Measurements from ENCODE around the gene GLS.

GLS gene

DNA sequence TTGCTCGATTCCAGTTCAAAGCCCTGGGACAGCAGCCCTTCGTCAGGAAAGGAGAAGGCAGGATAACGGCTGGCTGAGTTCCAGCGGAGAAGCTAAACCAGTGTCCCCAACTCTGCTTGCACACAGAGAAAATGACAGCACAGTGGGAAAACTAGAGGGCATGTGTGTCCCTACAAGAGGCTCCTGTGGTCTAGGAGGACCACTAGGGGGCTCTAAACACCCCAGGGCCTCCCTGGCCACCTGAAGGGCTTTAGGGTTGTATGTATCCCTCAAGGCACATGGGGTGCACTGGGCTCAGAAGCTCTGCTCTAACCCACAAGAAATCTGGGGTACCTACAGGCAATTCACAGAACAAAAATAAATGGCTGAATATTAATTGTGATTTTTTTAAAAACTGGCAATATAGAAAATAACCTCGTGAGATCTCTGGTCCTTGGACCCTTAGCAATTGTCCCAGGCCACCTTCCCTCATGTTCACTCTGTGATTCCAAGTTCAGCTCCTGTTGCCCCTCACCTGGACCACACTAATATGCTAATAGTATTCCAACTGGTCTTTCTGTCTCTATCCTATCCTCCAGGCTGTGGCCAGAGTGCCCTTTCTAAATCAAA lies 115.8 kb downstream of the GLS start:
- DNase-seq (ENCODE audit: low spot score) = peak; percentile 37
- TF ChIP-seq, protein P1, sequence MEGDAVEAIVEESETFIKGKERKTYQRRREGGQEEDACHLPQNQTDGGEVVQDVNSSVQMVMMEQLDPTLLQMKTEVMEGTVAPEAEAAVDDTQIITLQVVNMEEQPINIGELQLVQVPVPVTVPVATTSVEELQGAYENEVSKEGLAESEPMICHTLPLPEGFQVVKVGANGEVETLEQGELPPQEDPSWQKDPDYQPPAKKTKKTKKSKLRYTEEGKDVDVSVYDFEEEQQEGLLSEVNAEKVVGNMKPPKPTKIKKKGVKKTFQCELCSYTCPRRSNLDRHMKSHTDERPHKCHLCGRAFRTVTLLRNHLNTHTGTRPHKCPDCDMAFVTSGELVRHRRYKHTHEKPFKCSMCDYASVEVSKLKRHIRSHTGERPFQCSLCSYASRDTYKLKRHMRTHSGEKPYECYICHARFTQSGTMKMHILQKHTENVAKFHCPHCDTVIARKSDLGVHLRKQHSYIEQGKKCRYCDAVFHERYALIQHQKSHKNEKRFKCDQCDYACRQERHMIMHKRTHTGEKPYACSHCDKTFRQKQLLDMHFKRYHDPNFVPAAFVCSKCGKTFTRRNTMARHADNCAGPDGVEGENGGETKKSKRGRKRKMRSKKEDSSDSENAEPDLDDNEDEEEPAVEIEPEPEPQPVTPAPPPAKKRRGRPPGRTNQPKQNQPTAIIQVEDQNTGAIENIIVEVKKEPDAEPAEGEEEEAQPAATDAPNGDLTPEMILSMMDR (IDR thresholded peaks at IDR 0.05; ENCODE audit: extremely low read depth, missing control alignments) = peak; percentile 27

DNA sequence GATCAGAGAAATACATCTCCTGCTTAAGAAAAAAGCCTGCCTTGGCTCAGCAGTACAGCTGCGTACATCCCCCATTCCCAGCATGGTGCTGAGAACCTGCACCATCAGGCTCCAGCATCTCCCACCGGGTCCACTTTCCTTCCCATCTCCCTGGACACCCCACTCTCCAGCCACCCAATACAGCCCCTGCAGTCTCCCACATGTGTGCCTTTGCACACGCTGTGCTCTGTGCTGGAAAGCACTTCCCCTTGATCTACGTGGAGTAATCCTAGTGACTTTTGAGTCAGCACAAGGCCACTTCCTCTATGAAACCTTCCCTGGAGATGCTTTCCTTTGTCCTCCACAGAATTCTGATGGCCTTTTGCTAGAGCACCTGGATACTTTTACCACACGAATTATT lies 116.3 kb downstream of the GLS start:
- DNase-seq (ENCODE audit: low spot score) = no peak
- TF ChIP-seq, protein P1 (IDR thresholded peaks at IDR 0.05; ENCODE audit: extremely low read depth, missing control alignments) = no peak

DNA sequence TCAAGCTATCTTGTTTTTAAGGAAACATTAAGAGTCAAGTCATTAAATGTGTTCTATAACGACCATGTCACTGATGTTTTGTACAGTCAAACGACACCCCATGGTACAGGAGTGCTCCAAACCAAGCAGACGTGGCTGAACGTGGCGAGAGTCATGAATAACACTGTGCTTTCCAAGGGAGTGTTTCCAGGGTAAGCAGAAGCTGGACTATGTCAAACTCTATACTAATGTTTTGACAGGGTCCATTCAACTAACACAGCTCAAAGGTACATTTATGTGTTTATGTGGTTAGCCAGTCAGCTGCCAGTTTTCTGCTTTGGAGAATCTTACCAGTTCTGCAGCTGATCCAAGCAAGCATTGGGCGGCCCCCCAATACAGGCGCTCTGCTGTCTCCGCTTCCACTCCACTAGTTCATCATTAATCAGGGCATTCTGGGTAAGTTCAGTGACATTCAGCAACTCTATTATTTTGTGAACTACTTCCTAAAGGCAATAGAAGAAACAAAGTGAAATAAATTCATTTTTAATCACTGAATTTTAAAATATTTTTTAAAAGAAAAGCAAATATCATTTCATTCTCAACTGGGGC lies 117.0 kb downstream of the GLS start:
- DNase-seq (ENCODE audit: low spot score) = no peak
- TF ChIP-seq, protein P1 (IDR thresholded peaks at IDR 0.05; ENCODE audit: extremely low read depth, missing control alignments) = no peak

DNA sequence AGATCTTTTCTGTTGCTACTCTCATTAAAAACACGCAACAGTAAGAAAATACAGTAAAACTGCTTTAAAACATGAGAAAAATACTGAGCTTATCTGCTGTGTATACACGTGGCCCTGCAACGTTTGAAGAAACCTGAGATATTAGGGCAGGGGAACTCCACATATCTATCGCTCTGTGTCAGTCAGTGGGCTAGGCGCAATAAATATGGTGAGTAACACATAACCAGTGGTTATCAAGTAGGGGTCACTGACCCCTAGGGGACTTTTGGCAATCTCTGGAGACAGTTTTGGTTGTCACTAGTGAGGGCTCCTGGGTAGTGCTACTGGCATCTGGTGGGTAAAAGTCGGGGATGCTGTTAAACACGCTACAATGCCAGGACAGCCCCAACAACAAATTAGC lies 118.4 kb downstream of the GLS start:
- TF ChIP-seq, protein P1 (IDR thresholded peaks at IDR 0.05; ENCODE audit: extremely low read depth, missing control alignments) = no peak
- no peak for DNase-seq (ENCODE audit: low spot score)

DNA sequence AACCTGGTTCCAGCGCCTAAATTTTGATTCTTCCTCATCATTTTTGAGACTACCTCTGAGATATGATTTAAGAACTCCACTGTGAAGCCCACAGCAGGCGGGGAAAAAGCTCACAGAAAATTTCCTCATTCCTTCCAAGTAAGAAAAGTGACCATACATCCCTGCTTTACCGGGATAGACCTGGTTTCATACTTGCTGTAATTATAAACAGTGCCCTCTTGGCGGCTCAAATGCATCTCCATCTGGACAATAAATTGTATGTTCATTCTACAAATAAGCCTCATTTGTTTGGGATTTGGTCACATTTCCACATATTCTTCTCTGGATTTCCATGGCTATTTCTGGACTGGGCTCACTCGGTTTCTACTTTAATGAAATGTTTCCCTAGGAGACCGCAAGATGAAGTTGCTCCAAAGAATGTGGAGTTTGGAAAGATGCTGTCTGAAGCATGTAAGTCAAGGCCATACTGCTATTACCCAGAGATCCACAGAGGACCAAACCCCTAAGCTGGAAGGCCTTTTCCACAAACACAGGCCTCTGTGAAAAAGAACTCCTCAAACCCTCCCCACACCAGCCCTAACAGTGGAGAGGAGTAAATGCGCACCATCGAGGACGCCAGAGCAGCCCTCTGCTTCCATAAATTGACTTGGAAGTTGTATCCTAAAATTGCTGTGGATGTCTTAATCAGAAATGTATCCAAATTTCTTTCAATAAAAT lies 119.5 kb downstream of the GLS start:
- TF ChIP-seq, protein P1 (IDR thresholded peaks at IDR 0.05; ENCODE audit: extremely low read depth, missing control alignments) = no peak
- no peak for DNase-seq (ENCODE audit: low spot score)

DNA sequence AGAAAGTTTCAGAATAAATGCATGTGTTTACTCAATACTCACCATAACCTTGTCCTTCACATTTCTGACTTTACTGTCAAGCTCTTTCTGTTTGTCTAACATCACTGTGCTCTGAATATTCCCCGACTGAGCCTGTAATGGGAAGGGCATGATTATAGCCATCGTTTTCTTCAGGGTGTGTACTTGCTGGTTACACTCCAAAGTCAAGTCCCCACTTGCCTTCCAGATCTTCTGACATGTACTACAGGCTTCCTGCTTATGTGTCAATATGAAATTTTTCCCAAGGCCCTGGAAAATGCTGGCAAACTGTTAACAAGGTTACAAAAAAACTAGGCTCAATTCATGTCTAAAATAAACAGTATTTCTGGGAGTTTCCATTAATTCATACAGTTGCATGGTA lies 120.4 kb downstream of the GLS start:
- TF ChIP-seq, protein P1 (IDR thresholded peaks at IDR 0.05; ENCODE audit: extremely low read depth, missing control alignments) = no peak
- no peak for DNase-seq (ENCODE audit: low spot score)

DNA sequence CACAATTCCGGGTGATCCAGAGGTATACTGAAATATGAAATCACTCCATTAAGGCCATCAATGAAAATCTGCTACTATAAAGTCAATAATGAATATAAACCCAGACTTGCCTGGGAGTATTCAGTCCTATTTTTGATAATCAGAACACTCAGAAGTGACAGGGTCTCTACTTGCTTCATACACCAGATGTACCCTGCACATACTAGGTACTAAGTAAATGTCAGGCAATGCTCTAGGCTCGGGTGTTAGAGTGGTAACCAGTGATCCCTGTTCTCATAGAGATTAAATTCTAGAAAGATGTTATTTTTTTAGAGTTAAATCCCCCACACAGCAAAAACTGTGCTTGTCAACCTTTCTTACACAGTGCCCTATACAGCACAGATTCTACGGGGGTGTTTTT lies 121.0 kb downstream of the GLS start:
- TF ChIP-seq, protein P1 (IDR thresholded peaks at IDR 0.05; ENCODE audit: extremely low read depth, missing control alignments) = no peak
- DNase-seq (ENCODE audit: low spot score) = no peak
